Kidney (tissue), 14 donors: Measurements from ENCODE around the gene PLEKHJ1. TPM values are rescaled to one million over a fixed set of nuclear protein-coding genes. Genes with fewer than 3 reads are reported as not detected.

Experiments
- DNase-seq, 5 donors: peaks; one replicate each; pipeline ENCODE4 v3.0.0-alpha.2; 2013 to 2020
- FAIRE-seq: peaks from 2 replicates; lab custom pipeline; 2012; peaks lifted over from hg19 to GRCh38; lab: Jason Lieb, UNC
- H3K27ac ChIP-seq, 2 donors: one replicate each; pipeline ENCODE4 v1.7.0; 2013; ENCODE audit warnings: low read depth in 2 of 2, low read length in 2 of 2, inconsistent platforms in 1 of 2
- H3K27me3 ChIP-seq: one replicate; pipeline ENCODE4 v1.7.1; 2013; ENCODE audit warnings: low read length, inconsistent platforms; ENCODE audit not compliant: control insufficient read depth, insufficient read depth
- H3K36me3 ChIP-seq, 3 donors: one replicate each; pipeline versions ENCODE4 v1.7.0 to v1.7.1; 2013; ENCODE audit warnings: low read length in 3 of 3, control low read depth in 1 of 3, inconsistent platforms in 1 of 3; ENCODE audit not compliant: insufficient read depth in 3 of 3, control insufficient read depth in 2 of 3
- H3K4me1 ChIP-seq, 3 donors: one replicate each; pipeline versions ENCODE4 v1.7.0 to v1.7.1; 2013; ENCODE audit warnings: low read length in 3 of 3, inconsistent platforms in 1 of 3, low read depth in 1 of 3; ENCODE audit not compliant: control insufficient read depth in 2 of 3, insufficient read depth in 2 of 3
- H3K4me3 ChIP-seq, 3 donors: one replicate each; pipeline versions ENCODE4 v1.7.0 to v1.8.1; 2013; ENCODE audit warnings: low read length in 3 of 3, control low read depth in 1 of 3, inconsistent platforms in 1 of 3
- H3K9ac ChIP-seq, 3 donors: one replicate each; pipeline versions ENCODE4 v1.7.0 to v1.7.1; 2013; ENCODE audit warnings: low read length in 3 of 3, control low read depth in 1 of 3, inconsistent platforms in 1 of 3
- H3K9me3 ChIP-seq, 3 donors: one replicate each; pipeline versions ENCODE4 v1.7.0 to v1.7.1; 2013; ENCODE audit warnings: low read length in 3 of 3, control low read depth in 1 of 3, inconsistent platforms in 1 of 3; ENCODE audit not compliant: control insufficient read depth in 2 of 3, insufficient read depth in 1 of 3
- intact Hi-C: fragments of 100-400 bp; cut with DNase I; formaldehyde crosslinking; loops from one replicate; pipeline ENCODE4 v1.11.1; 2022
- polyA plus RNA-seq: library from polyadenylated mRNA; stranded (reverse); fragments of 350-450 nt; fragmentation: Illumina TruSeq; extraction: RNeasy Lipid Tissue Mini Kit (QIAGEN cat#74804); gene quantifications from one replicate; pipeline ENCODE4 v1.2.3, GENCODE V29; 2014; ENCODE audit warnings: low read depth, low replicate concordance; ENCODE audit not compliant: insufficient read depth
- total RNA-seq: library from RNA; stranded (reverse); fragmentation: NEBNext Ultra II Directional; extraction: Animal tissue kit (Norgen Biotek cat#: 25700); gene quantifications from one replicate; pipeline ENCODE4 v1.2.1, GENCODE V29; 2021
- TF ChIP-seq, protein P1 (sequence below): IDR thresholded peaks from 3 replicates; pipeline ENCODE4 v1.5.1; 2012; ENCODE audit warnings: mild to moderate bottlenecking, moderate library complexity, borderline replicate concordance; ENCODE audit not compliant: insufficient read depth; ENCODE audit errors: extremely low read depth
- donor health status: control.
- donor health status: control.
- donor health status: control.
- donor health status: control.
- donor health status: control.
- donor health status: DM: yes; HTN: yes; CAD: no.
- donor health status: Normal renal cell carcinoma (clear cell type).

PLEKHJ1 gene
- total and polyA plus RNA-seq, 2 donors from 2014 or later: 59.7 to 156 TPM

- TF ChIP-seq, protein P1, sequence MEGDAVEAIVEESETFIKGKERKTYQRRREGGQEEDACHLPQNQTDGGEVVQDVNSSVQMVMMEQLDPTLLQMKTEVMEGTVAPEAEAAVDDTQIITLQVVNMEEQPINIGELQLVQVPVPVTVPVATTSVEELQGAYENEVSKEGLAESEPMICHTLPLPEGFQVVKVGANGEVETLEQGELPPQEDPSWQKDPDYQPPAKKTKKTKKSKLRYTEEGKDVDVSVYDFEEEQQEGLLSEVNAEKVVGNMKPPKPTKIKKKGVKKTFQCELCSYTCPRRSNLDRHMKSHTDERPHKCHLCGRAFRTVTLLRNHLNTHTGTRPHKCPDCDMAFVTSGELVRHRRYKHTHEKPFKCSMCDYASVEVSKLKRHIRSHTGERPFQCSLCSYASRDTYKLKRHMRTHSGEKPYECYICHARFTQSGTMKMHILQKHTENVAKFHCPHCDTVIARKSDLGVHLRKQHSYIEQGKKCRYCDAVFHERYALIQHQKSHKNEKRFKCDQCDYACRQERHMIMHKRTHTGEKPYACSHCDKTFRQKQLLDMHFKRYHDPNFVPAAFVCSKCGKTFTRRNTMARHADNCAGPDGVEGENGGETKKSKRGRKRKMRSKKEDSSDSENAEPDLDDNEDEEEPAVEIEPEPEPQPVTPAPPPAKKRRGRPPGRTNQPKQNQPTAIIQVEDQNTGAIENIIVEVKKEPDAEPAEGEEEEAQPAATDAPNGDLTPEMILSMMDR: no peak
- peaks cover 0 to 29% (median 7%) of the 10 kb centered on the region in 3 donors for H3K36me3 ChIP-seq
Measured at GRCh38 chr19:2249010-2249866, 13.1 kb upstream of the PLEKHJ1 start, which contains the start of gene AMH. Gene AMH (plus strand): TSS chr19:2249323. CDS start chr19:2249333, 10 bp downstream.

DNA sequence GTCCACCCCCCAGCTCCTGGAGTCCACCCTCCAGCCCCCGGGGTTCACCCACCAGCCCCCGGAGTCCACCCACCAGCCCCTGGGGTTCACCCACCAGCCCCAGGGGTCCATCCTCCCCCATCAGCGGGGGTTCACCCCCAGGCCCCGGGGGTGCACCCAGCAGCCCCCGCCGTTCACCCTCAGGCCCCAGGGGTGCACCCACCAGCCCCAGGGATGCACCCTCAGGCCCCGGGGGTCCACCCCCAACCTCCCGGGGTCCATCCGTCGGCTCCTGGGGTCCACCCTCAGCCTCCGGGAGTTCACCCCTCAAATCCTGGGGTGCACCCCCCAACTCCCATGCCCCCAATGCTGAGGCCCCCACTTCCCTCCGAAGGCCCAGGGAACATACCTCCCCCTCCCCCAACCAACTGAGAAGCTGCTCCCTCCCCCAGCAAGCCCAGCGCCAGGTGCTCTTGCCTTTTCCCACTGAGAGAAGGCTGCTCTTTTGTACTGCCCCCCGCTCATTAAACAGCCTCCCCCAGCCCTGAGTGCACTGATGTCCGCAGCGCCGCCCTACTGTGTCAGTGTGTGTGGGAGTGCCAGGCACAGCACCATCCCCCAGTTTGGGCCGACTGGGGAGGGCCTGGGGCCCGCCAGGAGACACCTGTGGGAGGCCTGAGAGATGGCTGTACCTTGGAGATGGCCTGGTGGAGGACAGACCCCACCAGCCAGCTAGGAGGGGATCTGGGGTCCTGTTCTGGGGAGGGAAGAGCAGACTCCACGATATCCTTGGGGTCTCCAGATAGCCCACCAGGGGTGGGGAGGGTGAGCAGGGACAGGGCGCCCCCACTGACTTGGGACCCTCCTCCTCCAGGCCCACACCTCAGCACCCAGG is 12.2 kb upstream of the PLEKHJ1 start:
- DNase-seq (peak in 1 of 5 donors; percentile 63), FAIRE-seq (no peak)
- Histone ChIP-seq H3K9ac (no peak overlapping the region), H3K36me3 (peaks cover 0 to 38% (median 10%) of the 10 kb centered on the region in 3 donors), H3K9me3 (no peaks in the 10 kb centered on the region), H3K4me3 (no peak overlapping the region), H3K27ac (no peak overlapping the region), H3K27me3 (no peaks in the 10 kb centered on the region), H3K4me1 (peaks cover 0 to 10% (median 0%) of the 10 kb centered on the region in 3 donors)
- TF ChIP-seq, protein P1: no peak
- intact Hi-C loops: no loop called here

More at GRCh38 chr19:2249010-2249866, 13.1 kb upstream of the PLEKHJ1 start, which contains the start of gene AMH:
- no peak for FAIRE-seq
- peaks cover 0 to 9% (median 0%) of the 10 kb centered on the region in 3 donors for H3K4me1 ChIP-seq
- no peaks in the 10 kb centered on the region for H3K9me3 ChIP-seq
- peaks cover 2% of the 10 kb centered on the region for H3K27me3 ChIP-seq
- intact Hi-C loops: no loop called here
- peak in 1 of 5 donors; percentile 73 for DNase-seq
- H3K9ac ChIP-seq: no peak within 1 kb of the TSS
- H3K4me3 ChIP-seq: no peak within 1 kb of the TSS
- no peak within 1 kb of the TSS for H3K27ac ChIP-seq

GRCh38 chr19:2247433-2248101 is 11.4 kb upstream of the PLEKHJ1 start:
- intact Hi-C loops: no loop called here
- TF ChIP-seq, protein P1: no peak
- FAIRE-seq (no peak), DNase-seq (peak in 1 of 5 donors; percentile 76)
- no peak overlapping the region for H3K4me3 ChIP-seq
- no peaks in the 10 kb centered on the region for H3K27me3 ChIP-seq
- H3K9me3 ChIP-seq: no peaks in the 10 kb centered on the region
- H3K9ac ChIP-seq: no peak overlapping the region
- H3K36me3 ChIP-seq: peaks cover 0 to 40% (median 10%) of the 10 kb centered on the region in 3 donors
- H3K27ac ChIP-seq: no peak overlapping the region
- peaks cover 0 to 9% (median 0%) of the 10 kb centered on the region in 3 donors for H3K4me1 ChIP-seq
